ENCODE measurements around the gene ADSL.
A peak's percentile ranks its signal among the peaks of the same experiment; 100 is the strongest.
"Not testable (repeated sequence)": the region's sequence is repeated elsewhere in the genome, so short reads cannot be mapped to it uniquely, and the experiment has no call there.

ADSL gene

DNA sequence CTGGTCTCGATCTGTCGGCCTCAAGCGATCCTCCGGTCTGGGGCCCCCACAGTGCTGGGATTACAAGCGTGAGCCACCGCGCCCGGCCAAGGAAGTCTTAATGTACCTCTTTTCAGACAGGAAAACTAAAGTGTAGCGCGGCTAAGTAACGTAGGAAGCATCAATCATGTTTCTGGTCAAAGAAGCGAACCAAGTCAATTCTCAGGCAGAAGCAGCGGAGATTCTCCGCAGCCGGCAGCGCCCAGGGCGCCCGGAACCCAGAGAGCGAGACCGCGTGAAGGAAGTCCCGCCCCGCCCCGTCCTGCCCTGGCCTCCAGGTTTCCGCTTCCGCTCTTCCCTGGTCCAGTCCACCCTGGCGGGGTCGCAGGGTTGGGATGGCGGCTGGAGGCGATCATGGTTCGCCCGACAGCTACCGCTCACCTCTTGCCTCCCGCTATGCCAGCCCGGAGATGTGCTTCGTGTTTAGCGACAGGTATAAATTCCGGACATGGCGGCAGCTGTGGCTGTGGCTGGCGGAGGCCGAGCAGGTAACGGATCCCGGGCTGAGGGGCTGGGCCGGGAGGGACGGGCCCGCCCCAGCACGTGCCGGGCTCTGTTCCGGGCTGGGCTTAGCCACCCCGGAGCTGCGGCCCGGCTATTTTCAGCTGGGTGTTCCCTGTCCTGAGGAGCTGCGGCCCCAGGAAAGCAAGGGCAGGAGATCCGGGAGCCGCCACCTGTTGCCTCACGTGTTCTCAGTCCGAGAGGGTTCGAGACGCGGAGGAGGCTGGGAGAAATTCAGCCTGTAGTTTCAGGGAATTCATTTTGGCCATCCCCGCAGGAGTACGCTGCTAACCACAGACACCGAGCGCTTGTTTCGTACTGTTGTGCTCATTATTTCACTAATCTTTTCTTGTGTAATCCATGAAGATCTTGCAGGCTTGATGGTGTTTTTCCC lies at the start of gene ADSL:
Gene ADSL, plus strand, starts transcription at position 316 of the 934 bp plus-strand sequence. Its CDS starts 59 bp downstream, at position 375.
- DNase-seq: peak; percentile 93

DNA sequence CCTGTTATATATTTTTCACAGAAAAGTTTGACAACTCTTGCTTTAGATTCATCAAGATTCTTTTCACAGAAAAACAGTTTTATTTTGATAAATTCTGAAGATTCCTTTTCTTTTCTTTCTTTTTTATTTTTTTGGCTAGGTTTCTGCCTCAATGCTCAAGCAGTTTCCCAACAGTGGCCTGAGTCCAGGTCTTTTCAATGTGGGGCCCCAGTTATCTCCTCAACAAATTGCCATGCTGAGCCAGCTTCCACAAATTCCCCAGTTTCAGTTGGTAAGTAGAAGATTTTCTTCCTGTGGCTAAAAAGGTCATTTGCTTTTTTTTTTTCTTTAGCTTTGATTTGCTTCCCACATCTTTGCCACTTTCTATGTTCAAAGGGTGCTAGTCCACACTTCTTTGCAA lies 46.0 kb upstream of the ADSL start:
- DNase-seq: no peak

DNA sequence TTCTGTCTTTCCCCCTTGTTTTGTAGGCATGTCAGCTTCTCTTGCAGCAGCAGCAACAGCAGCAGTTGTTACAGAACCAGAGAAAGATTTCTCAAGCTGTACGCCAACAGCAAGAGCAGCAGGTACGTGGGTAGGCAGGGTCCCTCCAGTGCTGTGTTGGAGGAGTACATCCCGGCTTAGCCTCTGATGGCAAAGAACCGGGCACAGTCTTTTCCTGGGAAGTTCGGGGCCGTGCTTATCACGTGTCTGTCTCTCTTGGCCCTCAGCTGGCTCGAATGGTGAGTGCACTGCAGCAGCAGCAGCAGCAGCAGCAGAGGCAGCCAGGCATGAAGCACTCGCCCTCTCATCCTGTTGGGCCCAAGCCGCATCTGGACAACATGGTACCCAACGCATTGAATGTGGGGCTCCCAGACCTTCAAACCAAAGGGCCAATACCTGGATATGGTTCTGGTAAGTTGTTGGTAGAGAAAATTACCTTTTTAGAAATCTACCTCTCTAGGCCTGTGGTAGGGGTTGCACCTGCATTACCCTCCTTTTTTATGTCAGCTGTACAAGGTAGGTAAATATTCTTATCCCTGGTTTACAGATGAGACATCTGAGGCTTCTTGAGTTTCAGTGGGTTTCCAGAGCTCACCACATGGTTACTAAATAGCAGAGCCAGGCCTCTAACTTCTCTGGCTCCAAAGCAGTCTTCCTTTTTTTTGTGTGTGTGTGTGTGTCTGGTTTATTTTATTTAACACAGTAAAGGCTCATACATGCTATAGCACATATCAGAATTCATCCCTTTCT lies 45.2 kb upstream of the ADSL start:
- DNase-seq: no peak

DNA sequence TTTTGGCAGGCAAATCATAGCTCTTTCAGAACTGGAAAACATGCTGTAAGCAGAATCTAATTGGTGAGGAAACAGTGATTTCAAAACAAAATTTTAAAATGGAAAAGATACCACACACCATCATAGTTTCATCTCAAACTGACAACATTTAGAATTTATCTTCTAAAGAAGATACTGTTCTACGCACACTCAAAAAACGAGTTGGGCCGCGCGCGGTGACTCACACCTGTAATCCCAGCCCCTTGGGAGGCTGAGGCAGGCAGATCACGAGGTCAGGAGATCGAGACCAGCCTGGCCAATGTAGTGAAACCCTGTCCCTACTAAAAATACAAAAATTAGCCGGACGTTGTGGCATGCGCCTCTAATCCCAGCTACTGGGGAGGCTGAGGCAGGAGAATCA lies 44.2 kb upstream of the ADSL start:
- DNase-seq: no peak

DNA sequence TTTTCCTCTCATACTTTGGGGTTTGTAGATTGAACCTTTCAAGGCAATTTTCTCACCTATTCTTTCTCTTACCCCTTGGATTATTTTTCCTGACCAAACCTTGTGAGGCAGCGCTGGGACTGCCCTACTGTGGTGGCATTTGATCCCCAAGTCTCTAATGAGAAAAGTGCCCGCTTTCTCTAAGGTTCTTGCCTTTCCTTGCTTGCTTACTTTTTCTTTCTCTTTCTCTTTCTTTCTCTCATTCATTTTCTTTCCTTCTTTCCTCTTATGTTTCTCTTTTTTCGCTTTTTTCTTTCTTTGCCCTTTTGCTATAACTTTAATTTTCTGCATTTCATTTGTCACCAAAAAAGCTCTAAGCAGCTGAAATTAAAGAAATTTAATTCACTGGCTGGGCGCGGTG lies 40.7 kb upstream of the ADSL start:
- no peak for DNase-seq

DNA sequence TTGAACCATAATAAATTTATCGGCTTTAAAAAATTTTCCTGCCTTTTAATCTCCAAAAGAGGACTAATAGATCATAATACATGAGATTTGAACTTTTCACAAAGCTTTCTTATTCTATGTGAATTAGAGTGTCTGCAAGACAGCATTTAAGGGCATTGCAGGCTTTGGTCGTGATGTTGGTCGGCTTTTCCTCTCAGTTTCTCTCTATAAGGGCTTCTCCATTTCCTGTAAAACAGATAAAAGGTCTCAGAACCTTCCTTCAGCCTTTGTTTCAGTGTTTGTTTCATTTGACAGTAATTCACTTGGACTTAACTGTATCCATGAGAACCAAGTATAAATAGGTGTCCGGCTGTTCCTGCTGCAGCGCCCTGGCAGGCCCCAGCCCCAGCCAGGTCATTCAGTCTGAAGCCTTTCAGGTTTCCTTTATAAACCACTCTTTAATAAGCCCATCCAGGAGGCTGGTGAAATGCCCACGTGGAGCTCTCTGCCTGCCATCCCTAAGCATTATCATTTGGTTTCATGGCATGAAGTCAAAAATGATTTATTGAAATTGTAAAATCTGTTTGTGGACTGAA lies 37.2 kb upstream of the ADSL start:
- no peak for DNase-seq

DNA sequence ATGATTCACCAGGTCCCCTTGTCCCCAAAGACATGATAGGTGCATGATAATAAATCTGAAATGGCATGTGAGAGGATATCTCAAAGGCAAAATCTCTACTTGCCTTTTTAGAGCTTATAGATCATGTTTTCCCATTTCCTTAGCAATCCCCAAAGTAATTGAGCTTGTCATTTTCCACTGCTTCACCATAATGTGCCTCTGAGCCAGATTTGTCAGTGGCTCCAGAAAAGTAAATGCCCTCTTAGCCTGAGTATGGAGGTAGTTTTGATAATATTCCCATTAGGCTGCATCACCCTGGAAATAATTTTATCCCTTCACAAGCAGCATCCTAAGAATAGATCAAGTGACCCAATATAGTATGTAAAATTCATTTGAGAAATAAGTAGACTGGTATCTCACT lies 36.7 kb upstream of the ADSL start:
- no peak for DNase-seq

DNA sequence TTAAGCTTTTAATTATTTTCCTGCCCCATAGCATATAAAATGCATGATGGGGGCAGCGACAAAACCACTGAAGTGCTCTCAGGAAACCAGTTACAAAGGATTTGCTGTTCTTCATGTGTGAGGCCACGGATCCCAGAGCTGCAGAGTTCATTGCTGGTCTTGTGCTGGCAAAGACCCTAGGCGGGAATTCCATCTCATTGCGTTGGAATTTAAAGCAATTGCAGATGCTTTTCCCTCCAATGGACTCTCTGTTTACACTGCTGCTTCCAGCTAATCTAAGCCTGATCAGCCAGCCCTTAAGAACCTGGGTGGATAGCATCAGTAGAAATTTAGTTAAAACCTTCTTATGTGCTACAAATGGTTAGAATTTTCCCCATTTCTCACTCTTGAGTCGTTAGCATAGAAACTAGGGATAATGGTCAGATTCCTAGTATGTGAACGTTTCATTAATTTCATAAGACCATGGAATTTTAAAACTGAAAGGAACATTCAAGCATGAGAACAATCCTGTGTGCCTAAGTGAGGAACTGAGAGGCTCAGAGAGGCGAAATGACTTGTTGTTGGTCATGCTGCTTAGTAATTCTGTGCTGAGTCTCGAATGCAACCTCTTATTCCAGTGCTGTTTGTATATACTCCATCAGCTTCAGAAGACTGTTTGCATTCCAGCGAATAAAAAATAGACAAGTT lies 36.1 kb upstream of the ADSL start:
- DNase-seq: no peak

DNA sequence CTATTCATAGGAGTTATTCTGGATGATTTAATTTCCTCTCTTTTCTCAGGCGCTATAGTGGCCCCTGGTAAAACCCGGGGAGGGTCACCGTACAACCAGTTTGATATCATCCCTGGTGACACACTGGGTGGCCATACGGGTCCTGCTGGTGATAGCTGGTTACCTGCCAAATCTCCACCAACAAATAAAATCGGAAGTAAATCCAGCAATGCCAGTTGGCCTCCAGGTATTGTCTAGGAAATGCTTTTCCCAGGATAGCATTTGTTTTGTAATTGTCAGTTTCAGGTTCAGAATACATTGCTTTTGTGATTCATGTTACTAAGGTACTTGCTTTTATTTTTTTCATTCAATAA lies 35.6 kb upstream of the ADSL start:
- DNase-seq: no peak

DNA sequence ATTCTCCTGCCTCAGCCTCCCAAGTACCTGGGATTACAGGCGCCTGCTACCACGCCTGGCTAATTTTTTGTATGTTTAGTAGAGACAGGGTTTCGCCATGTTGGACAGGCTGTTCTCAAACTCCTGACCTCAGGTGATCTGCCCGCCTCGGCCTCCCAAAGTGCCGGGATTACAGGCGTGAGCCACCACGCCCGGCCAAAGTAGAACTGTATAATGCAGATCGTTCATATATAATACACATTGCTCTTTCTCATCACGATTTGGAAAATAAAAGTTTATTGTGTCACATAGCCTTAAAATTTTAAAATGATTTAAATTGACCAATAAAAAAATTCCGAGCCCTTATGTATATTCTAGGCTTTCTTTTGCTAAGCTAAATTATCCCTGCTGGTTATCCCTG lies 34.7 kb upstream of the ADSL start:
- DNase-seq: not testable (repeated sequence)

DNA sequence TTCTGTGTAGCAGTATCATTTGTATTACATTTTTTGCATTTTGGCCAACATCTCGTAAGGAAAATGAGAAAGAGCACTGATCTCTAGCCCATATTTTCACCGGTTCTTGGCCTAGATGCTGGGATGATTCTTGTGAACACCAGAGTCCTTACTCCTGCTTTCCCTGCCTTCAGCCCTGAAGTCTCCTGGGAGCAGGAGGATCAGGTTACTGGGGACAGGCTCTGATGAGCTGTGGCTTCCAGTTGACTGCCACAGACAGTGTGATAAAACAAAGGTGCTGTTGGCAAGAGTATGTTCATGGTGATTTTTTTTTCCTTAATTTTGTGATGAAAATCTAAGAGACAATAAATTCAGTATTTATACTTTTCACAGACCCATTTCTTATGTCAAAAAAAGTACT lies 34.2 kb upstream of the ADSL start:
- DNase-seq: peak; percentile 29

DNA sequence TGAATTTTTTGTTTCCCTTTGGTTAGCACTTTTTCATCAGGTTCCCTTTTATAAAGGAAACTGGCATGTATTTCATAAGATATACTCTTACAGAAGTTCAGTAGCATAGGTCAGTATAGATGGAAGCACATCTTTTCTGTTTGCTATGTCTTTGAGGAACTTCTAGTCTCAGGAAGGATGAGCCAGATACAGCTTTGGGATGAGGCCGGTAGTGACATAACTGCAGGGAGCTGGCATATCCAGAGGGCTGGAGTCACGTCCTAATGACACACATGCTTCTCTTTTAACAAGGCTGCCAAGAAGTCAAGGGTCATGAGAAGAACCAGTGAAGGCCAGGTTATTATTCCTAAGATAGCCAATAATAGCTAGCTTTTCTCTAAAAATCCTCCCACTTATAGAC lies 33.3 kb upstream of the ADSL start:
- no peak for DNase-seq

DNA sequence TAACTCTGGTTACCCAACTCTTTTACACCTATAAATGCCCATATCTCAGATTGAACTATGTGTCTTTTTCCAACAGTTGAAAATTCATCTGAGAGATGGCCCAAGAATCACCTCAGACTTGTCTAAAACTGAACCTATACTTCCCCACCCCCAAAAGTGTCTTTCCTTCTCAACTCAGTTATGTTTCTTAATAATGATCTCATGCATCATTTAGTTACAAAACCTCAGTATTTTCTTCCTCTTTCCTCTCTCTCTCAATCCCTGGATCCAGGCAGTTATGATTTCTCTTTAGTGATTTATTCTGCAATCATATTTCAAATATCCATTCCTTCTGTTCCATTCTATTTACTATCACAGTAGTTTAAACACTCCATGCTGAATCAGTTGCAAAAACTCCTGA lies 32.3 kb upstream of the ADSL start:
- DNase-seq: no peak

DNA sequence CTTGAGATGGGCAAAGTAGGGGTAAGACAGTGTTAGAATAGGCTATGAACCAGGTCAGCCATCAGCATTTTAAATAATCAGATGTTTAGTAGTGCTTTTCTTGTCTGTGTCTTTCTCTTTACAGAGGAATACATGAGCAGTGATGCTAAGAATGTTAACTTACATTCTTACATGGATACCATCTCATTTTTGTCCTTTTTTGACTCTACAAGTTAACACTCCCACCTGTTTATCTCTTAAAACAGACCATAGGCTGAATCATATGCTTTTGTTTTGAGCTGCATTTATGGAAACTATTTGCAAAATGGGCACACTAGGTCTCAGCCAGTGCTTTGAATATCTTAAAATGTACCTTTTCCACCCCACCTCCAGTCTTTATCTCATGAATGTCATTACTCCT lies 25.6 kb upstream of the ADSL start:
- DNase-seq: no peak

DNA sequence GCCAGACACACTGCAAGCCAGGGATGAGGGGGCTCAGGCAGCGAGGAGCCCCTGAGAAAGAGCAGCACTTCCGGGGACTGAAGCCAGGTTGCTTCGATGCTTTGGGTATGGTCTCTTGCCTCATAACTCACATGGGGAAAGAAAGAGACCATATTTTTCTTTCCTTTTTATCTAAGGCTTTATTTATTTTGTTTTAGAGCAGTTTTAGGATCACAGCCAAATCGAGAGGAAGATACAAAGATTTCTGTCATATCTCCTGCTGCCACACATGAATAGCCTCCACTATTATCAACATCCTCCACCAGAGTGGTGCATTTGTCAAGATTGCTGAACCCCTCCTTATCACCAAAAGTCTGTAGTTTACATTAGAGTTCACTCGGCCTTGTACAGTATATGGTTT lies 24.3 kb upstream of the ADSL start:
- no peak for DNase-seq

DNA sequence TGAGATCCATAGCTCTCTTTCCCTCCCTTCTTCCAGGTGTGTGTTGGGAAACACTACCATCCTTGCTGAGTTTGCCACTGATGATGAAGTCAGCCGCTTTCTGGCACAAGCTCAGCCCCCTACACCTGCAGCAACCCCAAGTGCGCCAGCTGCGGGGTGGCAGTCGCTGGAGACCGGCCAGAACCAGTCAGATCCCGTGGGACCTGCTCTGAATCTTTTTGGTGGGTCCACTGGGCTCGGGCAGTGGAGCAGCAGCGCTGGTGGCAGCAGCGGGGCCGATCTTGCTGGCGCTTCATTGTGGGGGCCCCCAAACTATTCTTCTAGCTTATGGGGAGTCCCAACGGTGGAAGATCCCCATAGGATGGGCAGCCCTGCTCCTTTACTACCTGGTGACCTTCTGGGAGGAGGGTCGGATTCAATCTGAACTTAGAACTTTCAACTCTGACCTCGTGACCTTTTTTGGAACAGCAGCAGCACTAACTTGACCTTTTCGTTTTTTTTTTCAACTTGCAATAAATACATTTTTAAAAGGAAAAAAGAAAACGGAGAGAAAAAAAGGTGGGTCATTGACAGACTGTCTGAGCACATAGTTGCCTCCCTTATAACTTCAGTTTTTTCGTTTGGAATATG lies 23.4 kb upstream of the ADSL start:
- DNase-seq: no peak

DNA sequence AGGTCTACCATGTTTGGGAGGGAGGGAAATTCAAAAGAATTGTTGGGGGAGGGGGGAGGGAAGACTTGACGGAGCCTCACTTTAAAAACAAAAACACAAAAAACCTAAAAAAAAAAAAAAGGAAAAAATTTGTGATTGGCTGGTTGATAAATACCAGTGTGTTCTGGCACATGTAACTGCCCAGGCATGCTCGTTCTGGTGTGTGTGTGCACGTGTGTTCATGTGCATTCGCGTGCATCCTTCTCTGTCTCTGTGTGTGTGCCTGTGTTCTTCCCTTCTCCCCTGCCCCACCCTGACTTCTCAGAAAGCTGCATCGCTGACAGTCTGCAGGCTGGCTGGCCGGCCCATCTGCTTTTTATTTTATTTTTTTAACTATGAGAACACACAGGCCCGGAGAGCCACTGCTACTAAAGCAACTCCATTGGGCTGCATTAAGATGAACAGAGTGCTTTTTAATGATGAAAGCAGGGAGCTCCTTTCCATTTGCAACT lies 22.6 kb upstream of the ADSL start:
- no peak for DNase-seq

DNA sequence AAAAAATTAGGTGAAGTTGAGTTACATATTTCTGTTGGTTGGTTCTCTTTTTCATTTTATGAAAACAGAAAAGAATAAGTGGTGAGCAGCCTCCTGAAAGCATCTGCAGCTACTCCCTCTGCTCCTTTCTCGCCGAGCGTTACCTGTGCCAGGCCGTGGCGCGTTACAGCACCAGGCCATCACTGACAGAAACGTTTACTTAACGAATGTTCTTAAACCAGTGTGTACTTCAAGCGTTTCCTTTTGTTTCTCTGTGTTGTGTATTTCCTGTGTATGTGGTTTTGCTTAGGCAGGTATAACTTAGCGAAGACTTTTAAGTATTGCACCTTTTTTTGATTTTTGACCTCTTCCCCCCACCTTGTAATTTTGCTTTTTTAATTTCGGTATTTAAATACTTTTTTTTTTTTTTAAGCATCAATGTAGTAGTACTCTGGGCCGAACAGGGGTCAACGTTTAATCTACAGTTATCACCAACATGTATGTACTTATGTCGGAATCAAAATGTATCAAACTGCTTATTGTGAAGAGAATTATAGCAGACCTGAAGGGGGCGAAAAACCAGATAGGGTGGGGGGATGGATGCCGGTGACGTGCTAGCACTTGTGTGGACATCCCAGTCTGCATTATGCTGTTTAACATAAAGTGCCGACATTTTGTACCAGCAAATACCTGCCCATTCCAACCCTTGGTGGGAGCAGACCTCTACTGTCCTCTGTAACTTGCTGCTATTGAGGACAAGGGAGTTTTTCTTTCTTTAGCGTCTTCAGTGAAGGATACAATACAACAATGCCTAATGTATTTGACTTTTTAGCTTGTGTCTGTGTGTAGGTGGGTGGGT lies 21.6 kb upstream of the ADSL start:
- DNase-seq: no peak

DNA sequence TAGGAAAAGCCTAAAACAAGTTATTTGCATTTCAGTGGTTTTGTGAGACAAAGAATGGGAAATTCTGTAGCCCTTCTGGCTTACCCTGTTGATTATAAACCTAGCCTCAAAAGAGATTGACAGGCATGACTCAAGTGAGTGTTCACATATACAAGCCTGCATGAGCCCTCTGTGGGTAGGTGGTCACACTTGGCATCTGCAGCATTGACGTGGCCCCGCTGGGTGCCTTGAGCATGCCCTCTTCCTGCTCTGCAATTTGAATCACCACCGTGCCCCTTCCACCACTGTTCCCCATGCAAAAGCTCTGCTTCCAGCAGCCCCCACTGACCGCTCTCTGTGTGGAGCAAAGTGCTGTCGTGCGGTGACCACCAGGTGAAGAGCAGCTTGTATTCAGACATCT lies 21.0 kb upstream of the ADSL start:
- no peak for DNase-seq

DNA sequence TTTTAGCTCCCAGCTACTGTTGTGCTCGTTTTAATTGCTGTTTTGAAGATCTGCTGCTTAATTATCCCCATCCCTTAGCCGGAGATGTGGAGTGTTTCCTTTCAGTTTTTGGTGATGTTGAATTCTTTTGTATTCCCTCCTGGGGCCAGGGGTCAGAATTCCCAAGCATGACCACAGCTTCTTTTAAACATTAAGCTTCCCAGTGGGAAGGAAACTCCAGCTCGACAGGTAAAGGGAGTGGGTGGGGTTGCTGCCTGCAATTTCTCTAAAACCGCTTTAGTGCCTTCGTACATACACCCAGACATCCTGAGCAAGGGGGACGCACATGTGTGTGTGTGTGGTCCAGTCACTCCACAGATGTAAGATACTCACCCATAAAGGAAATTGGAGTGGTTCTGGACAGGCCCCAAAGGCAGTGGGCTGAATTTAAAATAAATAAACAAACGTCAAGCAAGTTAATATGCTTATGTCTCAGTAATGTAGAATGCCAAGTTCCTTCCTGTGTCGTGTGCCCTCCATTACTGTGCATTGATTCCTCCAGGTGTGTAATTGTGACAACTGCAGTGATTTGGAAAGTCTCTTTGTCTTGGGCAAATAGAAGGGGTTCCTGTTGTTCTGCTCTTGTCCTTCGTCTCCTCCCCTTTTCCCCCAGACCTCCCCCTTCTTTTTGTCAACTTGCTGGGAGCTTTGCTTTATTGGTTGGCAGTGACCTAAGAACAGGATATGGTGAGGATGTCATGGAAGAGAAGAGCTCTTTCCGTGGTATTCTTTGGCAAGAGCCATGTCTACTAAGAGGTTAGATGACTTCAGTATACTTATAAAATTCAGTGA lies 19.2 kb upstream of the ADSL start:
- DNase-seq: peak; percentile 88
